Suppressor macrophage treated with lipopolysaccharide for 1 hour (primary cell): Measurements from ENCODE around the gene SULT2B1.
A peak's percentile ranks its signal among the peaks of the same experiment; 100 is the strongest.
"Not testable (repeated sequence)": the region's sequence is repeated elsewhere in the genome, so short reads cannot be mapped to it uniquely, and the experiment has no call there.

Source experiments
- DNase-seq, 3 donors: peaks; one replicate each; pipeline ENCODE4 v3.0.0-alpha.2; 2020 to 2022

SULT2B1 gene

GRCh38 chr19:48561412-48561811 lies 9.4 kb downstream of the SULT2B1 start:
- no peak for DNase-seq

- no peak for DNase-seq
These were observed 13.1 kb downstream of the SULT2B1 start for GRCh38 chr19:48565090-48565489.

- peak; percentile 44 to 53 (median 44) for DNase-seq
These were observed 16.4 kb downstream of the SULT2B1 start for GRCh38 chr19:48568345-48568886.

GRCh38 chr19:48569814-48570213 lies 17.8 kb downstream of the SULT2B1 start:
- DNase-seq: no peak

GRCh38 chr19:48571378-48572162 lies 19.6 kb downstream of the SULT2B1 start:
- no peak for DNase-seq

GRCh38 chr19:48573163-48573505 lies 21.2 kb downstream of the SULT2B1 start:
- DNase-seq: no peak

- no peak for DNase-seq
These were observed 24.1 kb downstream of the SULT2B1 start for GRCh38 chr19:48575931-48576622.

- DNase-seq: not testable (repeated sequence)
These were observed 25.9 kb downstream of the SULT2B1 start for GRCh38 chr19:48577908-48578307.

- no peak for DNase-seq
These were observed 26.9 kb downstream of the SULT2B1 start for GRCh38 chr19:48578891-48579290.

- DNase-seq: no peak
These were observed 30.2 kb downstream of the SULT2B1 start for GRCh38 chr19:48582168-48582567.

- no peak for DNase-seq
These were observed 35.4 kb downstream of the SULT2B1 start for GRCh38 chr19:48587387-48587786.

GRCh38 chr19:48588670-48589401 lies 36.9 kb downstream of the SULT2B1 start:
- peak; percentile 88 to 95 (median 91) for DNase-seq

- DNase-seq: peak; percentile 27 to 48 (median 30)
These were observed 39.0 kb downstream of the SULT2B1 start for GRCh38 chr19:48591021-48591420.

GRCh38 chr19:48595171-48595570 lies 43.2 kb downstream of the SULT2B1 start:
- DNase-seq: no peak

- no peak for DNase-seq
These were observed 43.9 kb downstream of the SULT2B1 start for GRCh38 chr19:48595833-48596232.

GRCh38 chr19:48596237-48596636 lies 44.3 kb downstream of the SULT2B1 start:
- DNase-seq: no peak

GRCh38 chr19:48596679-48597465 lies 44.9 kb downstream of the SULT2B1 start:
- peak in 2 of 3 donors; percentile 27 to 31 for DNase-seq

GRCh38 chr19:48598996-48599700 lies 47.2 kb downstream of the SULT2B1 start:
- DNase-seq: no peak

GRCh38 chr19:48600679-48601417 lies 48.9 kb downstream of the SULT2B1 start:
- DNase-seq: no peak

- DNase-seq: no peak
These were observed 51.0 kb downstream of the SULT2B1 start for GRCh38 chr19:48603001-48603400.

GRCh38 chr19:48603449-48603848 lies 51.5 kb downstream of the SULT2B1 start:
- no peak for DNase-seq
